Measurements from ENCODE around the gene KMT2D. TPM values are rescaled to one million over a fixed set of nuclear protein-coding genes. Genes with fewer than 3 reads are reported as not detected.

The KMT2D gene
- total and polyA plus RNA-seq, 10 of the 15 experiments (the other 5 are each of a cell fraction or from before 2014, with no cell fraction given) = 0.51 to 71.5 (median 10.4) TPM

DNA sequence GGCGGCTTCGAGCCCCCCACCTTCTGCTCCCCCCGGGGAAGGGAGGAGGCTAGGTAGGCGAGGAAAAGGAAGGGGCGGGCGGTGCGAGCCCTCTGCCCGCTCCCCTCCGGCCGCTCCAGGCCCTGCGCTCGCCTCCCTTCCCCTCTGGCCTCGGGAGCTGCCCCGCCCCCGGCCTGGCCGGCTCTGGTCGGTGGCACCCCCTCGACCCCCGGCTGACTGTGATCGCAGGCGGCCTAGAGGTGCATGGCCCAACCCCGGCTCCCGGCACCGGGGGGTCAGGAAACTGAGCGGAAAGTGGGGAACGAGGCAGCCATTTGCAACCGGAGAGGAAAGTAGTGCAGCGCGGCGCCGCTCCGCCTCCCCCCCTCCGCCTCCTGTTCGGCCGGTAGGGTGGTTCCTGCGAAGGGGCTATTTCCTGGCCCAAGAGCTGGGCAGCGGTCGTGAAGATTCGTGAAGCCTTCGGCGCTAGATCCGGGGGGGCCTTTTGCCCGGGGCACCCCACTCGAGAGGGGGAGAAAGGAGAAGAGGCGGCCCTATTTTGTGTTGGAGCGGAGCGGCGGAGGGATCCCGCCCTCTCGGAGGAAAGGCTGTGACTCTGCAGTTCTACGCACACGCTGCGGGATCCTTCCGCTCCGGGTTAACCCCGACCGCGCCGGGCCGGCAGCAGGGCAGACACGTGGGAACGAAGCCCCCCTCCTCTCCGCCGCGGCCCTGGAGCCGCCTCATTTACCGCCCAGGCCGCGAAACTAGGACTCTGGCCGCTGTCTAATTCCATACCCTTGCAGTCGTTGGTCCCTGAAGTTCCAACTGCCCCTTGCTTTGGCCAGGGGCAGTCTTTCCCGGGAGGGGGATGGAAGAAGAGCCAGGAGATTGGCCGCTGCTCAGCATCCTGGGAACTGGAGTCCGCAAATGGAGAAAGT, at the start of gene KMT2D (continued):
- TF ChIP-seq, protein P1, sequence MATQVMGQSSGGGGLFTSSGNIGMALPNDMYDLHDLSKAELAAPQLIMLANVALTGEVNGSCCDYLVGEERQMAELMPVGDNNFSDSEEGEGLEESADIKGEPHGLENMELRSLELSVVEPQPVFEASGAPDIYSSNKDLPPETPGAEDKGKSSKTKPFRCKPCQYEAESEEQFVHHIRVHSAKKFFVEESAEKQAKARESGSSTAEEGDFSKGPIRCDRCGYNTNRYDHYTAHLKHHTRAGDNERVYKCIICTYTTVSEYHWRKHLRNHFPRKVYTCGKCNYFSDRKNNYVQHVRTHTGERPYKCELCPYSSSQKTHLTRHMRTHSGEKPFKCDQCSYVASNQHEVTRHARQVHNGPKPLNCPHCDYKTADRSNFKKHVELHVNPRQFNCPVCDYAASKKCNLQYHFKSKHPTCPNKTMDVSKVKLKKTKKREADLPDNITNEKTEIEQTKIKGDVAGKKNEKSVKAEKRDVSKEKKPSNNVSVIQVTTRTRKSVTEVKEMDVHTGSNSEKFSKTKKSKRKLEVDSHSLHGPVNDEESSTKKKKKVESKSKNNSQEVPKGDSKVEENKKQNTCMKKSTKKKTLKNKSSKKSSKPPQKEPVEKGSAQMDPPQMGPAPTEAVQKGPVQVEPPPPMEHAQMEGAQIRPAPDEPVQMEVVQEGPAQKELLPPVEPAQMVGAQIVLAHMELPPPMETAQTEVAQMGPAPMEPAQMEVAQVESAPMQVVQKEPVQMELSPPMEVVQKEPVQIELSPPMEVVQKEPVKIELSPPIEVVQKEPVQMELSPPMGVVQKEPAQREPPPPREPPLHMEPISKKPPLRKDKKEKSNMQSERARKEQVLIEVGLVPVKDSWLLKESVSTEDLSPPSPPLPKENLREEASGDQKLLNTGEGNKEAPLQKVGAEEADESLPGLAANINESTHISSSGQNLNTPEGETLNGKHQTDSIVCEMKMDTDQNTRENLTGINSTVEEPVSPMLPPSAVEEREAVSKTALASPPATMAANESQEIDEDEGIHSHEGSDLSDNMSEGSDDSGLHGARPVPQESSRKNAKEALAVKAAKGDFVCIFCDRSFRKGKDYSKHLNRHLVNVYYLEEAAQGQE (IDR thresholded peaks at IDR 0.05; ENCODE audit: low read depth, low read length) = no peak
- TF ChIP-seq SMARCA5 (IDR thresholded peaks at IDR 0.05) (peak; percentile 93), CHD1 (IDR thresholded peaks at IDR 0.05; ENCODE audit: low read depth, low read length) (no peak), HDAC6 (IDR thresholded peaks at IDR 0.05; ENCODE audit: unreplicated experiment) (no peak), CBX5 (IDR thresholded peaks at IDR 0.05; ENCODE audit: low read depth) (no peak), DPF2 (IDR thresholded peaks at IDR 0.05) (peak; percentile 80), SUPT20H (IDR thresholded peaks at IDR 0.05; ENCODE audit: borderline replicate concordance, control insufficient read depth, low read depth, low read length) (no peak), TARDBP (IDR thresholded peaks at IDR 0.05; ENCODE audit: borderline replicate concordance) (peak; percentile 98), CREB1 (IDR thresholded peaks at IDR 0.05; ENCODE audit: low read depth) (peak; percentile 97), PBX3 (IDR thresholded peaks at IDR 0.05; ENCODE audit: insufficient replicate concordance, low read depth, low read length) (peak; percentile 86), PRDM15 (CRISPR knock-in tag; IDR thresholded peaks at IDR 0.05) (no peak), RAD21 (IDR thresholded peaks at IDR 0.05; ENCODE audit: insufficient read depth, low read depth, low read length) (no peak), SPI1 (IDR thresholded peaks at IDR 0.05; ENCODE audit: borderline replicate concordance, insufficient read depth, low read depth, low read length) (no peak), HSF1 (IDR thresholded peaks at IDR 0.05; ENCODE audit: low read depth, low read length) (0 out of 2 replicates have a peak, but pooled peaks have one; percentile 60)
- TF ChIP-seq, protein P2, sequence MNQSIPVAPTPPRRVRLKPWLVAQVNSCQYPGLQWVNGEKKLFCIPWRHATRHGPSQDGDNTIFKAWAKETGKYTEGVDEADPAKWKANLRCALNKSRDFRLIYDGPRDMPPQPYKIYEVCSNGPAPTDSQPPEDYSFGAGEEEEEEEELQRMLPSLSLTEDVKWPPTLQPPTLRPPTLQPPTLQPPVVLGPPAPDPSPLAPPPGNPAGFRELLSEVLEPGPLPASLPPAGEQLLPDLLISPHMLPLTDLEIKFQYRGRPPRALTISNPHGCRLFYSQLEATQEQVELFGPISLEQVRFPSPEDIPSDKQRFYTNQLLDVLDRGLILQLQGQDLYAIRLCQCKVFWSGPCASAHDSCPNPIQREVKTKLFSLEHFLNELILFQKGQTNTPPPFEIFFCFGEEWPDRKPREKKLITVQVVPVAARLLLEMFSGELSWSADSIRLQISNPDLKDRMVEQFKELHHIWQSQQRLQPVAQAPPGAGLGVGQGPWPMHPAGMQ (IDR thresholded peaks at IDR 0.05; ENCODE audit: borderline replicate concordance) = no peak

All from GM12878 (cell line).